Measurements from ENCODE around the gene CORO7.

GRCh38 chr16:4391631-4392381 is 24.6 kb downstream of the CORO7 start:
- TF ChIP-seq TAF1 (IDR thresholded peaks at IDR 0.05; ENCODE audit: low read depth) (no peak), CTCF (IDR thresholded peaks at IDR 0.05; ENCODE audit: poor library complexity, severe bottlenecking) (no peak), EP300 (conservative IDR thresholded peaks at IDR 0.05; ENCODE audit: poor library complexity, severe bottlenecking) (no peak), MXI1 (conservative IDR thresholded peaks at IDR 0.05; ENCODE audit: poor library complexity, severe bottlenecking) (no peak)

Measured in neural cell (in vitro differentiated cells).